Epithelial cell of umbilical artery (primary cell): ENCODE data around the gene ENKUR. TPM values are rescaled to one million over a fixed set of nuclear protein-coding genes. Genes with fewer than 3 reads are reported as not detected.

ENCODE experiments used
- total RNA-seq: library from RNA; depleted of rRNA; stranded (reverse); fragments of >200 nt; gene quantifications from 2 replicates; pipeline ENCODE4 v1.2.3, GENCODE V29; 2014

Gene ENKUR, protein sequence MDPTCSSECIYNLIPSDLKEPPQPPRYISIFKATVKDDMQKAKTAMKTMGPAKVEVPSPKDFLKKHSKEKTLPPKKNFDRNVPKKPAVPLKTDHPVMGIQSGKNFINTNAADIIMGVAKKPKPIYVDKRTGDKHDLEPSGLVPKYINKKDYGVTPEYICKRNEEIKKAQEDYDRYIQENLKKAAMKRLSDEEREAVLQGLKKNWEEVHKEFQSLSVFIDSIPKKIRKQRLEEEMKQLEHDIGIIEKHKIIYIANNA
- total RNA-seq = not detected in 2 replicates

DNA sequence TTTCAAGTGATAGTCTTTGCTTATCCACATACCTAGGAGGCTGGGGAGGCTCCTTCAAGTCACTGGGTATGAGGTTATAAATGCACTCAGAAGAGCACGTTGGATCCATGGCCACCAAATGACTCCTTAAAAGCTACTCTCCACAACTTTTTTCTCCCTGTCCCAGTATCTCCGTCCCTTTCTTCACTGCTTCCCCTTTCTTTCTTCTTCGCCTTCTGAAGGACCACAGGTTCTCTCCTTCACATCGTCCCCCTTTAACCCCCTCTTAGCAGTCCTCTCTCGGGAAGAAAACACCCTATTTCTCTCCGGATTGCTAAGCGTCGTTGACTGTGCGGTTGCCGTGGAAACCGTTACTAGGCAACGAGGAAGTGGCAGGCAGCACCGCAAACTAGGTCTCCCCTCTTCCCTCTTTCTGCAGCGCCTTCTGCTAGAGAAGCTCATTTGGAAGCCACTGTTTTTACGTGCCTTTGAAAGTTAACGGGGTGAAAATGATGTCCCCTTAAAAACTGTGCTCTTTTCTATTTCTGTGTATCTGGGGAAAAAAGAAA lies at the start of gene ENKUR:
Gene ENKUR (minus strand): TSS at position 331 of the 548 bp plus-strand sequence. CDS start 222 bp downstream, at position 109.

DNA sequence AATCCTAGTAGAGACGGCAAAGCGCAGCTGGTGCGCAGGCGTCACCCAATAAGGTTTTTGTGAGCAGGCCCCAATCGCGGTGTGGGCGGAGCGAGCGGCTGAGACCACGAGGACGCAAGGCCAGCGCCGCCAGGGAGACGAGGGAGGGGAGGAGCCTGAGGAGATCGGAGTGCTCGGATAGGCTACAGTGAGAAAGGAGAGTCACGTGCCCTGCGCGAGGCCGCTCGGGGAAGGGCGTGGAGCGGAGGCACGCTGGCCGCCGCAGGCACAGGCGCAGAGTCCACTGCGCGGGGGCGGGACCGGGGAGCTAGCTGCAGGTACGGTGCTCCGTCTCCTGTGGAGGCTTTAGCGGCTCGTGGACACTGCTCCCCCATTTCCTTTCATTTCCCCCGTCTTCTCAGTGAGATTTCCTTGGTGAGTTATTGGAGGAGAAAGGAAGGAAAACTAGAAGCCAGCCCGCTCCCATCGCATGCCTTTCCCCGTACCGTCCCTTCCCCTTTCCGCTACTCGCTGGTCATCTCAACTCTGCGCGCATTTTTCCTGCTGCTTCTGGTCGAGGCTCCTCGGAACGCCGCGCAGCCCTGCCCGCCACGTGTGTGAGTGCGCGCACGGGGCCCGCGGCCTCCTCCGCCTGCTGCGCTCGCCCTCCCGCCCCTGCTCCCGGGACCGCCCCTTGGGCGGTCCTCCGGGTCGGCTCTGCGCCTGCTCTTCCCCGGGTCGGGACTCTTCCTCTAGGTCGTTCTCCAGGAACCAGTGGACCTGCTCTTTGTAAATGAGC lies 607 bp upstream of the ENKUR start, which contains the start of gene THNSL1:
Gene THNSL1 (plus strand): TSS at position 237 of the 778 bp plus-strand sequence. CDS start 6,612 bp downstream, outside the sequence.

DNA sequence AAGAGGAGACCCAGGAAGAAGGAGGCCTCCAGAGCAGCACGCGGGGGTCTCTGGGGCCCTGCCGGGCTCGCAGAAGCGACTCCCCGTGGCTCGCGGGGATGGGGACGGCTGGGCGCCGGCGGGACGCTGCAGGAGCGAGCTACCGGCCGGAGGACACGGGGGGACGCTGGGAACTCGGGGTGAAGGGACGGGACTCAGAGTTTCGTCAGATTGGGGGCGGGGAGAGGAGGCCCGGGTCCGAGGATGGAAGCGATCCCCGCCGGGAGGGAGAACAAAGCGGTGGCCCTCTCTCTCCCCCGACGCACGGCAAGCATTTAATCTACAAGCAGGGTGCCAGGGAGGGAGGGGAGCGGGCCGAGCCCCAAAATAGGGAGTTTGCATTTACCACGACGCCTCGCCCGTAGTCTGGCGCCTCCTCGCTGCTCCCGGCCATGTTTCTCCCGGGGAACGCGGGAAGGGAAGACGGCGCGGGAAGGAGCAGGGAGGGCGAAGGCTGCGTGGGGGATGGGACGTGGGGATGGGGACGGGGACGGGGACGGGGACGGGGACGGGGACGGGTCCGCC lies 63.7 kb downstream of the ENKUR start, which contains the start of gene PRTFDC1:
Gene PRTFDC1 (minus strand): TSS at position 464 of the 564 bp plus-strand sequence. CDS start 31 bp downstream, at position 433.

Other genes starting within 250 kb of the ENKUR start
- 15.9 and 19.9 TPM in 2 replicates for gene PRTFDC1, start 63.6 kb downstream of the ENKUR start, total RNA-seq
- gene THNSL1, start 454 bp upstream of the ENKUR start, total RNA-seq = 2.3 and 3.3 TPM in 2 replicates
- under 0.01 TPM in 1 of 2 replicates, not detected in the other for gene GPR158, start 158.8 kb upstream of the ENKUR start, total RNA-seq